ENCODE measurements around the gene AATK.

Gene AATK

GRCh38 chr17:81194941-81195901 lies 29.2 kb upstream of the AATK start:
- DNase-seq, result no peak

DNA sequence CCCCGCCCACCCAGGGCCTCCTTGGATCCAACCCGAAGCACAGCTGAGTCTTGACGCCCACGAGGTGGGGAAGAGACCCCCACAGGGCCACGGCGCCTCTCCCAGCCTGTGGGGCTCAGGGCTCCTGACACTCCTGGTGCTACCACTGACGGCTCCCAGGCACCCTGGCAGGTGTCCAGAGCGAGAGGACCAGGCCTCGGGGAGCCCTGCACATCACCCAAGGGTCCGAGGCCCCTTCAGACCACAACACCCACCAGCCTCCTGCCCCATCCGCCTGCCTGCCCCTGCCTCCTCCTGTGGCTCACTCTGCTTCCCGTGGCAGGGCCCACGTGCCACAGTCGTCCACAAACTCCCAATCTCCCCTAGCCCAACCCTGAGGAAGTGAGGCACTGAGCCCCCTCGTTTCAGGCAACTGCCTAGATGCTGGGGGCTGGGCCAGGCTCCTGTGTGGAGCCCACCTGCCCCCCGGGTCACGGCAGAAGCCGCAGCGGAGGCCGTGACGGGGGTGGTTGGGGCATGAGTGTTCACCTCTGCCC lies 28.3 kb upstream of the AATK start:
- no peak for DNase-seq

- DNase-seq, result no peak
Observed at GRCh38 chr17:81193470-81194224, 27.6 kb upstream of the AATK start.

GRCh38 chr17:81193051-81193410 lies 27.0 kb upstream of the AATK start:
- DNase-seq, result no peak

DNA sequence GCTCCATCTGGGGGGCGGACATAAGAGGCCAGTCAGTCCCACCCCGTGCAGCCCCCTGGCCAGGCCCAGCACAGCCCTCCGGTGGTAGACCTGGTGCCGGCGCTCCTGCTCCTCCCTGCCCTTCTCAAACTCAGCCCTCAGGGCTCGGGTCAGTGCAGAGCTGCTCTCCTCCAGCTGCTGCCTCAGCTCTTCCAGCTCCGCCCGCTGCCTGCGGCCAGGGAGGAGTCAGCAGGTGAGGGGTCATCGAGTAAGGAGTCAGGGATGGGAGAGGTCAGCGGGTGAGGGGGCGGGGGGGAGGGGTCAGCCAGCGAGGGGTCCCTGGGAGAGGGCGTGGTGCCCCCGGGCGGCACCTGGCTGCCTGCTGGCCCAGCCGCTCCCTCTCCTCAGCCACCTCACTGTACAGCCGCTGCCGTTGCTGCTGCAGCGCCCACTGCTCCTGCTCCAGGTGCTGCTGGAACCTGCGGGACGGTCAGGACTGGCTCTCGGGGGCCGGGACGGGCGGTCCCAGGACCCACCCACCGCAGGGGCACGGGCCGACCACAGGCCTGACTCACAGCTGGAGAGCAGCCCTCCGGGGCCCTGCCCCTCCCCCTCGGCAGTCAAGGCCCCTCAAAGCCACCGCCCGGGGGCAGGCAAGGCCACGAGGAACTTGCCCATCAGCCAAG lies 26.5 kb upstream of the AATK start:
- DNase-seq, result no peak

GRCh38 chr17:81191646-81192045 lies 25.6 kb upstream of the AATK start:
- no peak for DNase-seq

DNA sequence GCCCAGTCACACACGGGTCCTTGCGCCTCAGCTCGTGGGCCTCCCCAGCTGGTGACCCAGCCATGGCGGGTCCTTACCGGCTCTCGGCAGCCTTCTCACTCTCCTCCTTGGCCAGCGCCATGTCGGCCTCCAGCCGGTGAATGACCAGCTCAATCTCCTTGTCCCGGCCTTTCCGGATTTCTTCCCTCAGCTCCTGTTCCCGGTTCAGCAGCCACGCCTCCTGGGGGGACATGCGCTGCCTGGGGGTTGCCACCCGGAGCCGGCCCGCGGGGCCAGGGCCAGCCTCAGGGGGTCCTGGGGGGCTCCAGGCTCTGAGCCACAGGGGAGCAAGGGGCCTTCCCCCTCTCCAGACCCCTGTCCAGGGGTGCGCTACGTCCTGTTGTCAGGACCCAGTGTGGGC lies 25.1 kb upstream of the AATK start:
- no peak for DNase-seq

- no peak for DNase-seq
Observed at GRCh38 chr17:81190591-81190990, 24.6 kb upstream of the AATK start.

DNA sequence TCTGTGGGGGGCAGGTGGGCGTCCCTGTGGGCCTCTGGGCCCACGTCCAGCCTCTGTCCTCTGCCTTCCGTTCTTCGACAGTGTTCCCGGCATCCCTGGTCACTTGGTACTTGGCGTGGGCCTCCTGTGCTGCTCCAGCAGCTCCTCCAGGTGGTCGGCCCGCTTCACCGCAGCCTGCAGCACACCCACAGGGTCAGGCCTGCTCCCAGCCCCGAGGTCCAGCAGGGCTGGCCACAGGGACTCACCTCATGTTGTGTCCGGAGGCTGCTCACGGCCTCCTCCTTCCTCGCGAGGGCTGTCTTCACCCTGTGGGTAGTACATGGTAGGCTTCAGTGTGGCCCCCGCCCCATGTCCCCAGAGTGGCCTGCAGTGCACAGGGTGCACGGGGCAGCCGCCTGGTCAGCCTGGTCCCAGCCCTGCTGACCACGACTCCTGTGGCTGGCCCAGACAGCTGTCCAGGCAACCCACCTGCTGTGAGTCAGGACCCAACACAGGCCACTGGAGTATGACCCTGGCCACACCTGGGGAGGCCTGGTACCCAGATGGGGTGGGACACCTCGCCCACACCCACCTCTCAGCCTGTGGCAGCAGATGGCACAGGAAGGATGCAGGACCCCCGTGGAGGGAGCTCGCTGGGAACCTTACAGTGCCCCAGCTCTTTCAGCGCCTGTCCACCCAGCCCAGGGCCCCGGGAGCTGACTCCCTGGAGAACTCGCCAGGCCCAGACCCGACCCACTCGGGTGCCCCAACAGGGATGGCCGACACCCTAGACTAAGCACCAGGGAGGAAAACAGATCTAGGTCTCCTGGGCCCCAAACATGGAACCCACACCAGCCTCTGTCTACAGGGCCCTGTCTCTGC lies 23.9 kb upstream of the AATK start:
- DNase-seq, result no peak

GRCh38 chr17:81189016-81189415 lies 23.0 kb upstream of the AATK start:
- no peak for DNase-seq

- DNase-seq, result no peak
Observed at GRCh38 chr17:81188491-81188840, 22.4 kb upstream of the AATK start.

DNA sequence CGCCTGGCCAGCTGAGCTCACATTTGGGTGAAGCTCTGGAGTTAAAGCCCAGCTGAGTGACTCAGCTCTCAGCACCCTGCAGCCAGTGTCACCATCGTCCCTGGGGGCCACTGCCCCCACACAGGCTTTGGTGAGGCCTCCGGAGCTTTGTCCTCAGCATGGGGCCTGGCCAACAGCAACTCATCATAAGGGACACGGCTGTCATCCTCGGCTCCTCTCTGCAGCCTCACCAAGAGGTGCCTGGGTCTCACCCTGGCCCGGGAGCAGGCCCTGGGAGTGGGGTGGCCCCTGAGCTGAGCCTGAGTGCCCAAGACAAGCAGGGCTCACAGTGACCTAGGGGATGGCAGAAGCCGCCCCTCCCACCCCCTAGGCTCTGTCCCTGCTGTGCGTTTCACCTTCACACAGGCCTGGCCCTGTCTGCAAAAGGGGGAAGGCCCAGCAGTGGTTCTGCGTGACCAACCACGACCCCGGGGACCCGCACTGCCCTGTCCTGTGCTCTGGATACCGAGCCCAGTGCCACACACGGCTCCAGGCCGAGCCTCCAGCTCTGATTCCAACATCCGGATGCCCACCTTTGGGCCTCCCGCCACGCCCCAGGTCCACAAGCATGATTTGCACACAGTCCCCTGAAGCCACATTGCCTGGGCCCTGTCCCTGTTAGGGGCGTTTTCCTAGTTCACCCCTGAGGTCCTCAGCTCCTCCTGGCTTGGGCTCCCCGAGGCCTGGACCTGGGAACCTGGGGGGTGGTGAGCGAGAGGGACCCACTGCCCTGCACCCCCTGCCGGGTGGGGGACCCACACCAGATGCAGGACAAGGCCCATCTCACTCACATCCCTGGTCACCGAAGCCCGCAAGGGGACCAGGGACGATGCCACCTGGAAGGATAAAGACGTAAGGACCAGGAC lies 21.8 kb upstream of the AATK start:
- no peak for DNase-seq

DNA sequence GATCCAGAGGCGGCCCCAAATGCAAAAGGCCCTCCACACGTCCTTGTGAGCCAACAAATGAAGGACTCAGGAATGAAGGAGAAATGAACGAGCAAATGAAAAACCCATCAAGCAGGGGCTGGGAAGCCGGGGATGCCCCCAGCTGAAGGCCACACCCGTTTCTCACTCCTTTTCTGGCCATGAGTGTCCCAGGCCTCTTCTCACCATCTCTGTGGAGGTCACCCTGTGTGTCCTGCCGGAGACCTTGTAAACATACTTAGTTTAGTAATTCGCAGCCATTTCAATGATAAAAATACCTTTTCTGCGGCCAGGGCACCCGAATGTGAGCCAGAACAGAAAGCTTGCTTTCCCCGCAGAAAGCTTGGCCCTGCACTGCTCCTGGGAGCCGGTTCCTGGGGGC lies 21.1 kb upstream of the AATK start:
- no peak for DNase-seq

DNA sequence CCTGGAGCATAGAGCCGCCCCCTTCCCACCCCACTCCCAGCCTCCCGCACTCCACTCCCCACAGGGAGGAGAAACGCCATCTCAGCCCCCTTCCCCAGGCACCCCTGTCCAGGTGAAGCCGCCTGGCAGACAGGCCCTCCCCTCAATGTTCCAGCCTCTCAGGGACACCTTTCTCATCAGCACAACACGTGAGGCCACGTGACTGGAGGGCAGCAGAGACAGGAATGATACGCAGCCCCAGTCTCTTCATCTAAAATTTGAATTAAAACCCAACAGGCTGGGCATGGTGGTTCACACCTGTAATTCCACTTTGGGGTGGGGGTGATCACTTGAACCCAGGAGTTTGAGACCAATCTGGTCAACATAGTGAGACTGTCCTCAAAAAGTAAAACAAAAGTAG lies 20.2 kb upstream of the AATK start:
- DNase-seq, result no peak

DNA sequence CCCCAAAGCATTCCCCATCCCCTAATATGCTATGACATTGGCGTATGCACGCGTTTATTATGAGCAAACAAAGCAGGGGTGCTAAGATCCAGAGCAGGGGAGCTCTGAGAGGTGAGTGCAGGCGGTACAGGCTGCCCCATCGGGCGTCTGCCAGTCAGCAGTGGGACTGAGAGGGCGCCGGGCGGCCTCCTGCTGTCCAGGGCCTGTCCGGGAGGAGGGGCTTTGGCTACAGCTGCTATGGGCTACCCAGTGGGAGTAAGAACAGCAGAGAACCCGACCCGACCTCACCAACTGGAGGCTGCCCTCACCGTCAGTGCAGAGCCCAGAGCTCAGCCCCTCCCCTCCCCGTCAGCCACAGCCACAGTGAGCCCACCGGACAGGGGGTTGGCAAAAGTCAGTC lies 18.5 kb upstream of the AATK start:
- no peak for DNase-seq

DNA sequence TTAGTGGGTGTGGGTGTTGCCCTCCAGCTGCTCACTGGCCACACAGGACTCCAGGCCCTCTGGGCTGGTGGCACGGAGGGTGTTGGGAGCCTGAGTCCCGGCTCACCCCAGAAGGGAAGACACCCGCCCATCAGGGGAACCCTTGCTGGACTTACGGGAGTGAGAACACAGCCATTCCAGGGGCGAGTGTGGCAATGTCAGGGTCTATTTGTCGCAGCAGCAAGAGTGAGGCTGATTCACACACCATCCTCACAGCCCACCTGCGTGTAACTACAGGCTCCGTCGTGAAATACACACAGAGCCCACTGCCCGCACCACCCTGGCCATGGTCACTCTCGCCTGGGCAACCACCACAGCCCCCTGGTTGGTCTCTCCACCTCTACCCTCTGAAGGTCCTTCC lies 17.8 kb upstream of the AATK start:
- DNase-seq, result no peak

- no peak for DNase-seq
Observed at GRCh38 chr17:81183316-81183715, 17.3 kb upstream of the AATK start.

DNA sequence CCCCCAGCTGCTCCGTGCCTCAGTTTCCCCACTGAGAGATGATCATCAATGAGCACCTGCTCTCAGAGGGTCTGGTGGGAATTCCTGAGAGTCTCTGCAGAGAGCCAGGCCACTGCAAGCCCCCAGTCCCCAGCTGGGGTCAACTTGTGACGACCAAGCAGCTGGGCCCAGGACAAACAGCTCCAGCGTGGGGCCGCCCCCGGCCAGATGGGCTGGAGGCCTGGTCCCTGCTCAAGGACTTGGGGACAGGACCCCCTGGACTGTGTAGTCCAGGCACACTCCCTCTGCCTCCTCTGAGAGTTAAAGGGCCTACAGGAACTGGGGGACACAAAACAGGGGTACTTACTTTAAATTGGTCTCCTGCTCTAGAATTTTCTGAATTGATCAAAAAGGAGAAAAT lies 16.6 kb upstream of the AATK start:
- no peak for DNase-seq

DNA sequence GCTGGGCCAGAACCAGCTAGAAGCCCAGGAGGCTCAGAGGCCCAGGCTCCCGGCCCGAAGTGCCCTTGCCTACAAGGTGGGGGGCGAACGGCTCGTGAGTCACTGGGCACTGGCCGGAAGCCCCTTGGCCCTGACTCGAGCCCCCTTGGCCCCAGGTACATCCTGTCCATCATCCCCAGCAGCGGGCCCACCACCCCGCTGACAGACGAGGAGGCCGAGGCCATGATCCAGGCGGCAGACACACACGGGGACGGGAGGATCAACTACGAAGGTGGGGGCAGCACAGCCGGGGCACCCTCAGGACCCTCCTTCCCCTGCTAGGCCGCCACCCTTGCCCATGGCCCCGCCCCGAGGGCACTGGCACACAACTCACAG lies 15.8 kb upstream of the AATK start:
- no peak for DNase-seq

DNA sequence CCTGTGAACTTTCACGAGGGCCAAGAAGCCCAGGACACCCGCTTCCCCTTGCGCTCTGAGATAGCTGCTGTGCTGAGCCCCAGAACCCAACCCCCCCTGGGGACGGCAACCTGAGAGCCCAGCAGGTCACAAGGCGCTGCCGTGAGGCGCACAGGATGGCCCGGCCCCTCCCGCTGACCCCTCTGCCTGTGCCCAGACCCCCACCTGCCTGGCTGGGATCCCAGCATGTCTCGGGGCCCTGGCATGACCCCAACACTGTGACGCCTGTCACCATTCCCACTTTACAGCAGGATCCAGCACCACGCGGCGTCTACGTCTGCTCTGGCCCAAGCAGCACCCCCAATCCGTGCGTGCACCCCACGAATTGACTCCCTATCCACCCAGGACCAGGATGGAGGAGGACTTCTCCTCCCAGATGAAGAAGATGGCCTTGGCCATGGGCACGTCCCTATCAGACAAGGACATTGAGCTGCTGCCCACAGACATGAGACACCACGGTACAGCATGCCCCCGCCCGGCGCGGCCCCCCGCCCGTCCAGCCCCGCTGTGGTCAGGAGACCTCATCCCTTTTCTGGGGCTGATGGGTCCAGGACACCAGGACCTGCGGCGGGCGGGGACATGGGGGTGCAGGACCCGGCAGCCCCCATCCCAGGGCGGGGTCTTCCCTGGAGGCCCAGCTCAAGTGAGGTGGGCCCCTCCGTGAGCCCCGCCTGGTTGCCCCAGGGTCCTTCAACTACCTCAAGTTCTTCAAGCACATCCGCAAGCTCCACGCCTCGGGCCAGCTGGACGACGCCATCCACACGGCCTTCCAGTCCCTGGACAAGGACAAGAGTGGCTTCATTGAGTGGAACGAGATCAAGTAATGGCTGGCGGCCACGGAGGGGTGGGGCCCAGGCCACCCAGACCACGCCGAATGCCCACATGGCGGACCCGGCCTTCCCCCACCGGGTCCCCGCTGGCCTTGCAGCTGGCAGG lies 15.1 kb upstream of the AATK start:
- DNase-seq, result no peak
